Vagina (tissue), 2 donors: Measurements from ENCODE around the gene ZNF689. TPM values are rescaled to one million over a fixed set of nuclear protein-coding genes. Genes with fewer than 3 reads are reported as not detected.

Source experiments
- DNase-seq, 2 donors: peaks; one replicate each; pipeline ENCODE4 v3.0.0-alpha.2; 2017; ENCODE audit errors: extremely low spot score in 2 of 2
- H3K27ac ChIP-seq: fragments of 200-600 bp; sonication (generic); one replicate; pipeline ENCODE4 v1.5.1; 2019
- H3K27me3 ChIP-seq: fragments of 200-600 bp; sonication (generic); one replicate; pipeline ENCODE4 v1.5.1; 2019
- H3K36me3 ChIP-seq, 2 donors: fragments of 200-600 bp; sonication (generic); one replicate each; pipeline ENCODE4 v1.5.1; 2017 to 2019
- H3K4me1 ChIP-seq: fragments of 200-600 bp; sonication (generic); one replicate; pipeline ENCODE4 v1.5.1; 2019
- H3K4me3 ChIP-seq, 2 donors: fragments of 200-600 bp; sonication (generic); 1 replicate in 1 of 2; 2 replicates in 1 of 2; pipeline ENCODE4 v1.5.1; 2016 to 2019
- H3K9me3 ChIP-seq: fragments of 200-600 bp; sonication (generic); one replicate; pipeline ENCODE4 v1.5.1; 2019
- POLR2A ChIP-seq, 2 donors: fragments of 450-650 bp; IDR thresholded peaks; one replicate each; pipeline ENCODE4 v1.6.1; 2017; ENCODE audit warnings: antibody characterized with exemption in 2 of 2, mild to moderate bottlenecking in 2 of 2, moderate library complexity in 2 of 2
- POLR2AphosphoS5 ChIP-seq, 2 donors: sonication (generic); formaldehyde crosslinking; IDR thresholded peaks; one replicate each; pipeline ENCODE4 v1.9.0; 2017; ENCODE audit warnings: antibody characterized with exemption in 2 of 2, mild to moderate bottlenecking in 2 of 2, low read depth in 1 of 2; ENCODE audit not compliant: insufficient read depth in 1 of 2
- intact Hi-C: fragments of 100-400 bp; cut with DNase I; formaldehyde crosslinking; loops from one replicate; pipeline ENCODE4 v1.15.1; 2023
- total RNA-seq: library from RNA; depleted of rRNA; stranded (reverse); fragments of >200 nt; gene quantifications from one replicate; pipeline ENCODE4 v1.2.3, GENCODE V29; 2016
- TF ChIP-seq, protein P1 (sequence below), 3 experiments: fragments of 450-650 bp in 2 of 3; fragments of 200-600 bp in 1 of 3; sonication (generic) in 1 of 3; IDR thresholded peaks; one replicate each; pipeline ENCODE4 v1.5.1; 2017 to 2019; ENCODE audit warnings: antibody characterized with exemption in 3 of 3, mild to moderate bottlenecking in 2 of 3, moderate library complexity in 2 of 3

ZNF689 gene
- total RNA-seq, 1 donor from 2014 or later: 7.6 TPM

- intact Hi-C loops: loop anchor here (10.0 kb wide), 1 partner anchor 47 kb away; the partner anchor contains the start of gene ZNF747
- no peaks in the 10 kb centered on the region for H3K27me3 ChIP-seq
- TF ChIP-seq, protein P1, sequence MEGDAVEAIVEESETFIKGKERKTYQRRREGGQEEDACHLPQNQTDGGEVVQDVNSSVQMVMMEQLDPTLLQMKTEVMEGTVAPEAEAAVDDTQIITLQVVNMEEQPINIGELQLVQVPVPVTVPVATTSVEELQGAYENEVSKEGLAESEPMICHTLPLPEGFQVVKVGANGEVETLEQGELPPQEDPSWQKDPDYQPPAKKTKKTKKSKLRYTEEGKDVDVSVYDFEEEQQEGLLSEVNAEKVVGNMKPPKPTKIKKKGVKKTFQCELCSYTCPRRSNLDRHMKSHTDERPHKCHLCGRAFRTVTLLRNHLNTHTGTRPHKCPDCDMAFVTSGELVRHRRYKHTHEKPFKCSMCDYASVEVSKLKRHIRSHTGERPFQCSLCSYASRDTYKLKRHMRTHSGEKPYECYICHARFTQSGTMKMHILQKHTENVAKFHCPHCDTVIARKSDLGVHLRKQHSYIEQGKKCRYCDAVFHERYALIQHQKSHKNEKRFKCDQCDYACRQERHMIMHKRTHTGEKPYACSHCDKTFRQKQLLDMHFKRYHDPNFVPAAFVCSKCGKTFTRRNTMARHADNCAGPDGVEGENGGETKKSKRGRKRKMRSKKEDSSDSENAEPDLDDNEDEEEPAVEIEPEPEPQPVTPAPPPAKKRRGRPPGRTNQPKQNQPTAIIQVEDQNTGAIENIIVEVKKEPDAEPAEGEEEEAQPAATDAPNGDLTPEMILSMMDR (IDR thresholded peaks at IDR 0.05): no peak
- no peak for TF ChIP-seq POLR2AphosphoS5 (IDR thresholded peaks at IDR 0.05; ENCODE audit: insufficient read depth in 1 of 2, low read depth in 1 of 2)
- no peak for TF ChIP-seq POLR2A (IDR thresholded peaks at IDR 0.05)
- H3K4me3 ChIP-seq: no peak overlapping the region
- H3K4me1 ChIP-seq: peaks cover 40% of the 10 kb centered on the region
- no peaks in the 10 kb centered on the region for H3K9me3 ChIP-seq
- H3K27ac ChIP-seq: no peak overlapping the region
- H3K36me3 ChIP-seq: peaks cover 0 to 14% of the 10 kb centered on the region in 2 donors
- DNase-seq: no peak
These were observed 28.7 kb downstream of the ZNF689 start for GRCh38 chr16:30581457-30581856.

DNA sequence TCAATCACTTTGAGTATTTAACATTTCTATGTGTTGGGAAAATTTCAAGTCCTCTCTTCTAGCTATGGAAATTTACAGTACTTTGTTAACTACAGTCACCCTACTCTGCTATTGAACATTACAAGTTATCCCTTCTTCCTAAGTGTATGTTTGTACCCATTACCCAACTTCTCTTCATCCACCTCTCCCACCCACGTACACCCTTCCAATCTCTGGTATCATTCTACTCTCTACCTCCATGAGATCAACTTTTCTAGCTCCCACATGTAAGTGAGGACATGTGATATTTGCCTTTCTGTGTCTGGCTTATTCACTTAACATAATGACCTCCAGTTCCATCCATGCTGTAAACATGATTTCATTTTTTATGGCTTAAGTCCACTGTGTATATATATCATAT, 35.5 kb downstream of the ZNF689 start:
- no peaks in the 10 kb centered on the region for H3K36me3 ChIP-seq
- intact Hi-C loops: loop anchor here (5.0 kb wide), 1 partner anchor 83 kb away; the partner anchor contains the start of gene FBRS
- H3K27ac ChIP-seq: no peak overlapping the region
- H3K27me3 ChIP-seq: no peaks in the 10 kb centered on the region
- DNase-seq: no peak
- peaks cover 23% of the 10 kb centered on the region for H3K4me1 ChIP-seq
- TF ChIP-seq POLR2A (IDR thresholded peaks at IDR 0.05): no peak
- TF ChIP-seq, protein P1 (IDR thresholded peaks at IDR 0.05): no peak
- no peak for TF ChIP-seq POLR2AphosphoS5 (IDR thresholded peaks at IDR 0.05; ENCODE audit: insufficient read depth in 1 of 2, low read depth in 1 of 2)
- H3K4me3 ChIP-seq: no peak overlapping the region
- no peaks in the 10 kb centered on the region for H3K9me3 ChIP-seq

- no peaks in the 10 kb centered on the region for H3K9me3 ChIP-seq
- intact Hi-C loops: loop anchor here (5.0 kb wide), 1 partner anchor 86 kb away; the partner anchor contains the start of gene FBRS
- TF ChIP-seq, protein P1 (IDR thresholded peaks at IDR 0.05): no peak
- peak; percentile 79 to 99 for TF ChIP-seq POLR2AphosphoS5 (IDR thresholded peaks at IDR 0.05; ENCODE audit: insufficient read depth in 1 of 2, low read depth in 1 of 2)
- TF ChIP-seq POLR2A (IDR thresholded peaks at IDR 0.05): peak in 1 of 2 donors; percentile 43
- peak in 1 of 2 donors; percentile 99 for DNase-seq
- H3K27ac ChIP-seq: peak within 1 kb of the TSS; percentile 98
- H3K27me3 ChIP-seq: no peaks in the 10 kb centered on the region
- H3K4me1 ChIP-seq: peaks cover 51% of the 10 kb centered on the region
- H3K4me3 ChIP-seq: peak within 1 kb of the TSS; percentile 70 to 77
- H3K36me3 ChIP-seq: no peaks in the 10 kb centered on the region
These were observed 38.5 kb downstream of the ZNF689 start, which contains the start of gene ZNF688 for GRCh38 chr16:30571445-30572322. Gene ZNF688, minus strand, starts transcription at chr16:30571714. Its CDS starts 85 bp downstream, at chr16:30571629.

- Histone ChIP-seq H3K4me3 (peak overlapping the region; percentile 70 to 77), H3K9me3 (no peaks in the 10 kb centered on the region), H3K27ac (peak overlapping the region; percentile 98), H3K4me1 (peaks cover 58% of the 10 kb centered on the region), H3K36me3 (no peaks in the 10 kb centered on the region), H3K27me3 (no peaks in the 10 kb centered on the region)
- TF ChIP-seq POLR2AphosphoS5 (IDR thresholded peaks at IDR 0.05; ENCODE audit: insufficient read depth in 1 of 2, low read depth in 1 of 2) (no peak), POLR2A (IDR thresholded peaks at IDR 0.05) (no peak)
- TF ChIP-seq, protein P1 (IDR thresholded peaks at IDR 0.05): no peak
- no peak for DNase-seq
- intact Hi-C loops: loop anchor here (5.0 kb wide), 1 partner anchor 86 kb away; the partner anchor contains the start of gene FBRS
These were observed 39.3 kb downstream of the ZNF689 start for GRCh38 chr16:30570636-30571444.
